GM12872 (cell line): ENCODE data around the gene PPP2R5E.

Source experiments
- CTCF ChIP-seq: IDR thresholded peaks from 3 replicates; pipeline ENCODE4 v1.5.1; 2011; ENCODE audit warnings: low read depth, mild to moderate bottlenecking, low read length, moderate library complexity; ENCODE audit not compliant: insufficient read depth

Gene PPP2R5E

GRCh38 chr14:63468294-63468693, 74.9 kb downstream of the PPP2R5E start:
- no peak for TF ChIP-seq CTCF

GRCh38 chr14:63467440-63468072, 75.6 kb downstream of the PPP2R5E start:
- TF ChIP-seq CTCF, result no peak

GRCh38 chr14:63465347-63465746, 77.8 kb downstream of the PPP2R5E start:
- TF ChIP-seq CTCF, result no peak

GRCh38 chr14:63460680-63461369, 82.4 kb downstream of the PPP2R5E start:
- TF ChIP-seq CTCF, result no peak

- no peak for TF ChIP-seq CTCF
Measured at GRCh38 chr14:63459738-63460137, 83.4 kb downstream of the PPP2R5E start.

- TF ChIP-seq CTCF, result no peak
Measured at GRCh38 chr14:63457498-63457897, 85.7 kb downstream of the PPP2R5E start.

GRCh38 chr14:63454863-63455622, 88.1 kb downstream of the PPP2R5E start:
- no peak for TF ChIP-seq CTCF
